NCI-H2081 (cell line): ENCODE data around the gene RBMS3.
"Not testable (repeated sequence)": the region's sequence is repeated elsewhere in the genome, so short reads cannot be mapped to it uniquely, and the experiment has no call there.

Experiments used
- DNase-seq, 2 experiments: peaks; one replicate each; lab custom pipeline; 2025; lab: John Stamatoyannopoulos, UW

RBMS3 gene

DNA sequence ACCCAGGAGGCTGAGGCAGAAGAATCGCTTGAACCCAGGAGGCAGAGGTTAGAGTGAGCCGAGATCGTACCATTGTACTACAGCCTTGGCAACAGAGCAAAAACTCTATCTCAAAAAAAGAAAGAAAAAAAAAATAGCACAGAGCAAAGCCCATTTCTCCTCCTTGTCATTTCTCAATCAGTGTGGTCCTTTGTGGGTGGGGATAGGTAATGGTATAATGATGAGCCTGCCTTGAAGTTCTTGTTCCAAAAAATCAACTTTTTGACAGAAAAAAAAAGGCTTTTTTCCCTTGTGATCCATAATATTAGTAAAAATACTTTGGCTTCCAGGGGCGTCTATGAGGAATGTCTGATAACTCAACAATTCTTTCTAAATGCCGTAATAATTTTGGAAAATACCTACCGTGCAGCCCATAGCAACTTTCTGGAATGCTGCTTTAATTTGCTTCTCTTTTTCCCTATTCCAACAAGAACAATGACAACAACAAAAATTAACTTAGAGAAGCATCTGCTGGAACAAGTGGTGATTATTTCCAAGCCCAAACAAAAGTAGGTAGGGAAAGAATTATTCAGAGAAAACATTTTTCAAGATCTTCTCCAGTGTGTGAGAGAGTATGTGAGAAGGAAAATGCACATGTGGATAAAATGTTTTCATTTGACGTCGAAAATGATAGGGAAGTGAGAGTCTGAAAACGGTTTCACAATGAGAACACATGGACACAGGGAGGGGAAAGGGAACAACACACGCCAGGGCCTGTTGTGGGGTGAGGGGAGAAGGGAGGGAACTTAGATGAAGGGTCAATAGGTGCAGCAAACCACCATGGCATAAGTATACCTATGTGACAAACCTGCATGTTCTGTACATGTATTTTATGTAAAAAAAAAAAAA is 337.8 kb downstream of the RBMS3 start:
- DNase-seq: no peak

- no peak for DNase-seq
Measured at GRCh38 chr3:29619676-29620075, 338.8 kb downstream of the RBMS3 start.

GRCh38 chr3:29627136-29628117 is 346.6 kb downstream of the RBMS3 start:
- DNase-seq: no peak

- DNase-seq: no peak
Measured at GRCh38 chr3:29628795-29629194, 347.9 kb downstream of the RBMS3 start.

GRCh38 chr3:29635888-29636287 is 355.0 kb downstream of the RBMS3 start:
- DNase-seq: no peak

GRCh38 chr3:29637068-29637467 is 356.2 kb downstream of the RBMS3 start:
- DNase-seq: no peak

GRCh38 chr3:29639578-29640290 is 358.9 kb downstream of the RBMS3 start:
- no peak for DNase-seq

DNA sequence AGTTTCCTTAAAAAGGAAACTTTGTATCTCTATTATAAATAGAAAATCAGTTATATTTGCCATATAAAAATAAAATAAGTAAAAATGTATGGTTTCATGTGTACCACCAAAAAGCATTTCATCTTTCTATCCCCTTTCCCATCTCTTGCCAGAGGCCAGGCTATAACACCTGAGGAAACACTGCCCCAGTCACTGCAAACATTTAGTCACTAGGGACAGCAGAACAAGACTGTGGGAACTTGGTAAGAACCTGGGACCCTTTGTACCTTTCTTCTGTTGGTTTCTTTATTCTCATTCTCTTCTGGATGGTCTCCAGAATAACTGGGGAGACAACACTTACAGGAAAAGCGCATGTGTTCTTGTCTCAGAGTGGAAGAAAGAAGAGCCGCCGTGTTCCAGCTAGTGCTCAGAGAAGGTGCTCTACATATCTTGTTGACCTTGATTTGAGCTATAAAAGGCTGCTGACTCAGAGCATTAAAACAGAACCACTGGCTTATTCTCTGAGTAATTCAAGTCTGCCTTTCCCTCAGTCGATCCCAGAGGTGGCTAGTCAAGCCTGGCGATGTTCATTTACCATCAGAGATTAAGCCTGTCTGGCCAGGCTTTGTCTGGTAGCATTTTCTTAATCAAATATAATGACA is 361.6 kb downstream of the RBMS3 start:
- no peak for DNase-seq

DNA sequence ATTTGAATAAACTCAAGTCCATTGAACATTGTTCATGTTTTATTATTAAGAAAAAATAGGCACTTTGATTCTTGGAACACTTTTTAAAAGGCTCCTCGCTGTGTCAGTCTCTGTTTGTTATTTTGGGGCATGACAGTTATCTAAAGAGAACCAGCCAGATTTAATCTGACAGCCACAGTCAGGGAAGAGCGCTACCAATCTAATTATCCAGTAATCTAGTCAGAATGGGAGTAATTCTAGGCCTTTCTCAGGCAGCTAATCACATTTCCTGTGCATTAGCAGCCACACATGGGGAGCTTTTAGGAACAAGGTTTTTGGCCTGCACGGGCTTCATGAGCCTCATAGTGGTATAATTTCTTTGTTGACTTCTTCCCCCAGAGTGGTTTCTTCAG is 362.2 kb downstream of the RBMS3 start:
- no peak for DNase-seq

- DNase-seq: no peak
Measured at GRCh38 chr3:29644261-29644660, 363.4 kb downstream of the RBMS3 start.

- DNase-seq: no peak
Measured at GRCh38 chr3:29644956-29645636, 364.2 kb downstream of the RBMS3 start.

- DNase-seq: no peak
Measured at GRCh38 chr3:29646043-29646442, 365.2 kb downstream of the RBMS3 start.

DNA sequence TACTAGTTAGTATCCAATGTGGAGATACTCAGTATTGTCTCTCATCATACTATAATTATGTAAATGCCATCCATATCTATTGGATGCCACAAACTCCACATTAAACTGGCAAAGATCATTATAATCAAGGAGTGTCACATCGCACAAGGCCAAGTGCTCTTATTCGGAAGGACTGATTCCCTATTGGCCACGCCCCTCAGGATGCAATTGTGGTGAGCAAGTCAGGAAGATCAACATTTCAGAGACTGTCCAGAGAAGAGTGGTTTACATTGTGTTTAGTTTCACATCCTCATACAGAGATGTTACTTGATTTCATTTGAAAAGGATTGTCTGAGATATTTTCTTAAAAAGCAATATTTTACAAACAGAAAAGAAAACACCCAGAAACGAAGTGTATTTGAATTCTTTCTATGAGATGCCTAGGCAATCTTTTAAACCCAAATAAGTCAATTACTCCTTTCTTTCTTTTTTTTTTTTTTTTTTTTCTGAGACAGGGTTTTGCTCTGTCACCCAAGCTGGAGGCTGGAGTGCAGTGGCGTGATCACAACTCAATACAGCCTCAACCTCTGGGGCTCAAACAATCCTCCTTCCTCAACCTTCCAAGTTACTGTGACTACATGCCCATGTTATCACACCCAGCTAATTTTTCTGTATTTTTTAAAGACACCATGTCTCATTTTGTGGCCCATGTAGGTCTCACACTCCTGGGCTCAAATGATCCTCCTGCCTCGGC is 369.1 kb downstream of the RBMS3 start:
- DNase-seq: no peak

- no peak for DNase-seq
Measured at GRCh38 chr3:29653680-29654079, 372.8 kb downstream of the RBMS3 start.

- no peak for DNase-seq
Measured at GRCh38 chr3:29655015-29655747, 374.3 kb downstream of the RBMS3 start.

- DNase-seq: no peak
Measured at GRCh38 chr3:29665688-29666087, 384.8 kb downstream of the RBMS3 start.

DNA sequence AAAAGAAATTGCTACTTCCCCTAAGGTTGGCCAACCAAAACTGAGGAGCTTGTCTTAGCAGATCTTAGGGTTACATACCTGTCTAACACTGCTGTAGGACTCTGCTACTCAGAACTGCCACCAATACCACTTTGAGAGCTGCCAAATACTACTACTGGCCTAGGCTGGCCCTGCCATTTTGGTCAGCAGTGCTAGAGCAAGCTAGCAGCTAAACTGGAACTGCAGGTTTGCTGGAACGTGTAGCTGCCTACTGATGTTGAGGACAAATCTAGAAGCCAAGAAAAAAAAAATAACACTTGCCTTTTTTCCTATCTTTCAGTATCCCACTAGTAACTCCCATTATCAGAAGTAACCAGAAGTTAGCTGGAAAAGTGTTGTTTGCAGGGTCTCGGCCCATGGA is 387.4 kb downstream of the RBMS3 start:
- no peak for DNase-seq

DNA sequence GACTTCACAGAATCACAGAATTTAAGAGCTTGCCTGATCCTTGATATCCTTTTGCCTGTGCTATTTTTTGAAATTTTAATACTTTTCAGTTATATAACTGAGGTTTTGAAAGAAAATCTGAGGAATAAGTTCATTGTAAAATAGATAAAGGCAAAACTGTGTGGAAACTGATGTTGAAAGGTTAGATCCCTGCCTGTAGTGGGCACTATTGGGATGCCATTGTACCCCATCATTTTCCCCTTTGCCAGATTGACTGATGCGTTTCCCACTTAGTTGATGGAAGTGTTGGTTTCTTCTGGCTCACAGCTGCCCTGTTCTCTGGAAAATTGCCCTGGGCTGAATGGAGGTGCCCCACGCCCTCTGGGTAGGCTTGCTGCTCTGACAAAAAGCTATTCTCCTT is 387.9 kb downstream of the RBMS3 start:
- DNase-seq: no peak

DNA sequence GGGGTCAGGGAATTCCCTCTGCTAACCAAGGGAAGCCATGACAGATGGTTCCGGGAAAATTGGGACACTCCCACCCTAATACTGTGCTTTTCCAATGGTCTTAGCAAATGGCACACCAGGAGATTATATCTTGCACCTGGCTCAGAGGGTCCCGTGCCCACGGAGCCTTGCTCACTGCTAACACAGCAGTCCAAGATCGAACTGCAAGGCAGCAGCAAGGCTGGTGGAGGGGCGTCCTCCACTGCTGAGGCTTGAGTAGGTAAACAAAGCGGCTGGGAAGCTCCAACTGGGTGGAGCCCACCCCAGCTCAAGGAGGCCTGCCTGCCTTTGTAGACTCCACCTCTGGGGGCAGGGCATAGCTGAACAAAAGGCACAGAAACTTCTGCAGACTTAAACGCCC is 389.6 kb downstream of the RBMS3 start:
- not testable (repeated sequence) for DNase-seq

DNA sequence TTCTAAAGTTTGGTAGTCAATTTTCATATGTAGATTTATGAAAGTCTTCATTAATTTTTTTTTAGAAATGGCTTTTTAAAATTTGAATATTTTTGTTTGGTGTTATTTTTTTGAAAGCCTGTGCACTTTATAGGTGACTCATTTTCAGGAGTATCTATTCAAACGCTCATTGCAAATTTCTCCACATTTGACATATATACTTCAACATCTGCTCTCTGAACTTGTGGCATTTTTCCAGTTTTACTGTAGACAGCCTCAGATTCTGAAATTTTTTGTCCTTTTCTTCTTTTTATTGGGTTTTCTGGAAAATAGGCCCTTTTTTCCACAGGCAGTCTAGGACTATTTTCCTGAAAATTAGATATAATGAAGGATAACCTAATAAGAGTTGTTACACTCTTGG is 396.6 kb downstream of the RBMS3 start:
- no peak for DNase-seq
